PFSK-1 (cell line): ENCODE results near the gene VSTM4.

ENCODE experiments used
- FOXP2 ChIP-seq: optimal IDR thresholded peaks from 2 replicates; pipeline ENCODE3; 2011; ENCODE audit warnings: borderline replicate concordance, control low read depth, inconsistent platforms; ENCODE audit not compliant: insufficient read depth; ENCODE audit errors: extremely low read length, extremely low read depth
- POLR2AphosphoS5 ChIP-seq: IDR thresholded peaks from 2 replicates; pipeline ENCODE4 v1.6.1; 2012; ENCODE audit warnings: low read depth, mild to moderate bottlenecking, control low read depth, low read length, moderate library complexity
- SIN3A ChIP-seq: IDR thresholded peaks from 2 replicates; pipeline ENCODE4 v1.6.1; 2012; ENCODE audit warnings: mild to moderate bottlenecking, low read length, moderate library complexity, borderline replicate concordance; ENCODE audit not compliant: insufficient read depth
- TAF1 ChIP-seq: IDR thresholded peaks from 2 replicates; pipeline ENCODE4 v1.6.1; 2012; ENCODE audit warnings: low read length, control low read depth, borderline replicate concordance; ENCODE audit not compliant: insufficient read depth
- TF ChIP-seq, protein P1 (sequence below), 2 experiments: IDR thresholded peaks; 2 replicates each; pipeline versions ENCODE4 v1.6.1 to v1.8.0; 2011 to 2012; ENCODE audit warnings: low read depth in 2 of 2, low read length in 2 of 2, control low read depth in 1 of 2, inconsistent platforms in 1 of 2, mild to moderate bottlenecking in 1 of 2, moderate library complexity in 1 of 2; ENCODE audit not compliant: insufficient read depth in 1 of 2

VSTM4 gene

DNA sequence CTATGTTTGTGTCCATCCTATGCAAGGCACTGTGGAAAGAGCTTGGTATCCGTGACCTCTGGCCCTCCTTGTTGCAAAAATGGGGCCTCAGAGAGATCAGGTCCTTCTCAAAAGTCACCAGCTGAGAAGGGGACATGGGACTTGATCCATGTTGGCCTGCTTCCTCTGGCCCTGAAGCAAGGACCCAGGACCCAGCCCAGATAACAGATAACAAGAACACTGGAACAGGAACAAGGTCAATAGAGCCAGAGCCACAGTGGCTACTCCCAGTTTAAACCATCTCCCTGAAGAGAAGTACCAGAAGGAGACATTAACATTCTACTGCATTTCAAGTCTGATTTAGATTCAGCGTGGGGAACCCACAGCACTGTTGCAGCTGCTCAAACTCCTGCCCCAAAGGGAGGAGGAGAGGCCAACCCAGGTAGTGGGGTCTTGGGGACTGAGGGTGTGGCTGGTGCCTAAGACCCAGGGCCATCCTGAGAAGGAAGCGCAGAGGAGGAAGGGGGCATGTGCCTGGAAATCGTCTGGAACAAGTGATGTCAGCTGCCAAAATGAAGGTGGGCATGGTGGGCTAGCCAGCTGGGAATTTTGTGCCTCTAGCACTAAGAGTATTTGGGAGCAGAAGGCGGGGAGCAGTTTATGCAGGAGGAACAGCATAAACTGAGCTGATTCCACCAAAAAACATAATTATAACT lies 61.2 kb downstream of the VSTM4 start:
- TF ChIP-seq SIN3A (no peak), TAF1 (no peak)
- TF ChIP-seq, protein P1, sequence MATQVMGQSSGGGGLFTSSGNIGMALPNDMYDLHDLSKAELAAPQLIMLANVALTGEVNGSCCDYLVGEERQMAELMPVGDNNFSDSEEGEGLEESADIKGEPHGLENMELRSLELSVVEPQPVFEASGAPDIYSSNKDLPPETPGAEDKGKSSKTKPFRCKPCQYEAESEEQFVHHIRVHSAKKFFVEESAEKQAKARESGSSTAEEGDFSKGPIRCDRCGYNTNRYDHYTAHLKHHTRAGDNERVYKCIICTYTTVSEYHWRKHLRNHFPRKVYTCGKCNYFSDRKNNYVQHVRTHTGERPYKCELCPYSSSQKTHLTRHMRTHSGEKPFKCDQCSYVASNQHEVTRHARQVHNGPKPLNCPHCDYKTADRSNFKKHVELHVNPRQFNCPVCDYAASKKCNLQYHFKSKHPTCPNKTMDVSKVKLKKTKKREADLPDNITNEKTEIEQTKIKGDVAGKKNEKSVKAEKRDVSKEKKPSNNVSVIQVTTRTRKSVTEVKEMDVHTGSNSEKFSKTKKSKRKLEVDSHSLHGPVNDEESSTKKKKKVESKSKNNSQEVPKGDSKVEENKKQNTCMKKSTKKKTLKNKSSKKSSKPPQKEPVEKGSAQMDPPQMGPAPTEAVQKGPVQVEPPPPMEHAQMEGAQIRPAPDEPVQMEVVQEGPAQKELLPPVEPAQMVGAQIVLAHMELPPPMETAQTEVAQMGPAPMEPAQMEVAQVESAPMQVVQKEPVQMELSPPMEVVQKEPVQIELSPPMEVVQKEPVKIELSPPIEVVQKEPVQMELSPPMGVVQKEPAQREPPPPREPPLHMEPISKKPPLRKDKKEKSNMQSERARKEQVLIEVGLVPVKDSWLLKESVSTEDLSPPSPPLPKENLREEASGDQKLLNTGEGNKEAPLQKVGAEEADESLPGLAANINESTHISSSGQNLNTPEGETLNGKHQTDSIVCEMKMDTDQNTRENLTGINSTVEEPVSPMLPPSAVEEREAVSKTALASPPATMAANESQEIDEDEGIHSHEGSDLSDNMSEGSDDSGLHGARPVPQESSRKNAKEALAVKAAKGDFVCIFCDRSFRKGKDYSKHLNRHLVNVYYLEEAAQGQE (IDR thresholded peaks at IDR 0.05; ENCODE audit: insufficient read depth in 1 of 2, low read depth in 2 of 2, low read length in 2 of 2) = no peak

DNA sequence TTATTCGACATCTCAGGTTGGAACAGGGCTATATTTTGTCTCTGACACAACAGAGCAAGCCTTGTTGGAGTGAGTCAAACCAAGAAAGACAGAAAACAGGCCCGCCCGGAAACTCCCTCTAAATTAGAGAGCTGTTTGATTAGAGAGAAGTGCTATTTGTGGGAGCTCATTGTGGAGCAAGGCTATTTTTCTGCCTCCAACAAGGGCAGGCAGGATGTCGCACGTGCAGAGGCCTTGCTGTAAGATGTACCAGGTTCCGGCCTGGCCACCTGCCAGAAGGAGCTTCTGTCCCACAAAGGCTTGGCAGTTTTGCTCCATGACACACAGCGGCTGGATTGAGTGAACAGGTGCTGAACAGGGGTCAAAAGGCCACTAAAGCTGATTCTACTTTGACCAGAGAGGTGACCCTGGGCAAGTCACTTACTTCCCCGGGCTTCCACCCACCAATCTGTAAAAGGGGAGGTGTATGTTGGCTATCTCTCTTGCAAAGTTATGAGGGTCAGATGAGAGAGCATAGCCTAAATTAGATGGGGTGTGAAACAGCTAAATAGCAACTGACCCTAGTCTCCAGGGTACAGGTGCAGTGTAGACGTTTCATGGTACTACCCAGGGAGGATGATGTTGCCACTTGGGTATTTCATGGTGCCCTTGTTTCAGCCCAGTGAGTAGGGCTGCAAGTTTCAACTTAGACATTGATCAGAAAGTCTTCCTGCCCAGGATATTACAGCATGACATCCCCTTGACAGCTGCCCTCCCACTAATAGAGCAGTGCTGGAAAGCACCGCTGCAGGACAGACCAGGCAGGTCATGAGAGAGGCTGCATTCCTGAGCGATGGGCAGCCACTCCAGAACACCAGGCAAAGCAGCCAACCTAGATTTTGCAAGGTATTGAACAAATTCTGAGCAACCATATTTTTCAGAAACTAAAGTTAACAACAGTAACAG lies 62.0 kb downstream of the VSTM4 start:
- TF ChIP-seq TAF1 = no peak
- TF ChIP-seq POLR2AphosphoS5 = no peak
- TF ChIP-seq FOXP2 = no peak
- TF ChIP-seq, protein P1 (IDR thresholded peaks at IDR 0.05; ENCODE audit: insufficient read depth in 1 of 2, low read depth in 2 of 2, low read length in 2 of 2) = no peak
- TF ChIP-seq SIN3A = no peak

DNA sequence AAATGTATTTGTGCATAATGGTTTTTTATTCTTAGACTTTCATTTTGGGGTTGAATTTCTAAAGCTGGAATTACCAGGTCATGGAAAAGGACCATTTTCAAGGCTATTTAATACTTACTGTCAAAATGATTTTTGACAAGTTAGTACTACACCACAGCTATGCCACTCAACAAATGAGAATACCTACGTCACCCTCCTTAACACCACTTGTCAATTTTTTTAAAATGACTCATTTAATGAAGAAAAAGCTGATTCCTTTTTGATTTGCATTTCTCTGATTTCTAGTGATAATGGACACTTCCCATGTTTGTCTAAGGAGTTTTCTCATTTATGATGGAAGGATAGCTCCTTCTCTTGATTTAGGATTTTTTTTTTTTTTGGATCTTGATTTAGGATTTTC lies 63.3 kb downstream of the VSTM4 start:
- no peak for TF ChIP-seq FOXP2
- no peak for TF ChIP-seq POLR2AphosphoS5
- TF ChIP-seq TAF1 = no peak
- TF ChIP-seq, protein P1 (IDR thresholded peaks at IDR 0.05; ENCODE audit: insufficient read depth in 1 of 2, low read depth in 2 of 2, low read length in 2 of 2) = no peak
- TF ChIP-seq SIN3A = no peak

DNA sequence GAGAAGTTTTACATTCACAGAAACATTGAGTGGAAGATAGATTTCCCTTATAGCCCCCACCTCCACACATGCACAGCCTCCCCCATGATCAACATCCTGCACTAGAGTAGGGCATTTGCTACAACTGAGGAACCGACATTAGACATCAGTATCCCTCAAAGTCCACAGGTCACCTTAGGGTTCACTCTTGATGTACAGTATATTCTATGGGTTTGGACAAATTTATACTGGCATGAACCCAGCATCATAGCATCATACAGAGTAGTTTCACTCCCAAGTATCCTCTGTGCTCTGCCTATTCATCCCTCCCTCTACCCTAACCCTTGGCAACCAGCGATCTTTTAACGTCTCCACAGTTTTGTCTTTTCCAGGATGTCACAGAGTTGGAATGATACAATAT lies 64.4 kb downstream of the VSTM4 start:
- no peak for TF ChIP-seq POLR2AphosphoS5
- TF ChIP-seq SIN3A = no peak
- TF ChIP-seq, protein P1 (IDR thresholded peaks at IDR 0.05; ENCODE audit: insufficient read depth in 1 of 2, low read depth in 2 of 2, low read length in 2 of 2) = no peak
- no peak for TF ChIP-seq FOXP2
- TF ChIP-seq TAF1 = no peak
